ENCODE data around the gene ADCY10. TPM values are rescaled to one million over a fixed set of nuclear protein-coding genes. Genes with fewer than 3 reads are reported as not detected.
"Not testable (repeated sequence)": the region's sequence is repeated elsewhere in the genome, so short reads cannot be mapped to it uniquely, and the experiment has no call there.

ADCY10 gene
- total RNA-seq, 2 donors from 2014 or later: 0.33 to 0.48 TPM

DNA sequence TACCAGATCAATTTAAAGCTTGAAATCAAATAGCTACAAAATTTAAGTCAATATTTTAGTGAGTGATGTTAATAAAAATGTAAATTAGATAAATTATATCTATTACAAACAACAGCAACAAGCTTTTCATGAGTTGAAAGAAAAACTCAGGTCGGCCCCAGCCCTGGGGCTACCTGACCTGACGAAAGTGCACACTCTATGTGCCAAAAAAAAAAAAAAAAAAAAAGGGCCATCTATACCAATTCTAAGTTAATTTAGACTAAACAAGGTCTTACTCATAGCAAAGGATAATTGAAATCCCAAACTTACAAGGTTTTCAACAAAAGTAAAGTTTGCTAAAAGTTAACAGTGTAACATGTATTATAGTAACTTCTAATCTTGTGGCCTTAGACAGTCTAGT is 47.6 kb downstream of the ADCY10 start:
- not testable (repeated sequence) for ATAC-seq

DNA sequence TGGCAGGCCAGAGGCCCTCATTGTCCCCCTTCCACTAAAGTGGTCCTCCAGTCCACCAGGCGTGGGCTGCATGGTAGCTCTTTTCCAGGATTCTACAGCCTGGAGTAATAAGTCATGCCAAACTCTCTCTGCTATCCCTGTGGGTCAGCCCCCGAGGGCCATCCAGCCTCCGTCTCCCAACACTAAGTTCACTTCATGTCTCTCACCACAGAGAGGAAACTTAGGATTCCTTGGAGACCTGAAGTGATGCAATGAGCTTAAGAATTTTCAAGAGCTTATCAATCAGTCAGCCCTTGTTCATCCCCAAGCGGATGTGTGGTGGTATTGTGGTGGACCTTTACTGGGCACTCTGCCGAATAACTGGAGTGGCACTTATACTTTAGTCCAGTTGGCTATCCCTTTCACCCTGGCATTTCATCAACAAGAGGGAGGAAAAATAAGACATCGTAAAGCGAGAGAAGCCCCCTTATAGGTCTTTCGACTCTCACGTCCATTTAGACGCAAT is 48.1 kb downstream of the ADCY10 start:
- not testable (repeated sequence) for H3K4me3 Mint-ChIP-seq; ATAC-seq; H3K27me3 Mint-ChIP-seq; DNase-seq (ENCODE audit: low spot score); H3K27ac Mint-ChIP-seq; H3K9me3 Mint-ChIP-seq; H3K4me1 Mint-ChIP-seq (ENCODE audit: low read depth in 2 of 2); H3K36me3 Mint-ChIP-seq

More for the DNA sequence above, 47.6 kb downstream of the ADCY10 start:
- not testable (repeated sequence) for H3K27me3 Mint-ChIP-seq; H3K36me3 Mint-ChIP-seq; H3K4me3 Mint-ChIP-seq; H3K4me1 Mint-ChIP-seq (ENCODE audit: low read depth in 2 of 2); H3K27ac Mint-ChIP-seq; H3K9me3 Mint-ChIP-seq; DNase-seq (ENCODE audit: low spot score)

DNA sequence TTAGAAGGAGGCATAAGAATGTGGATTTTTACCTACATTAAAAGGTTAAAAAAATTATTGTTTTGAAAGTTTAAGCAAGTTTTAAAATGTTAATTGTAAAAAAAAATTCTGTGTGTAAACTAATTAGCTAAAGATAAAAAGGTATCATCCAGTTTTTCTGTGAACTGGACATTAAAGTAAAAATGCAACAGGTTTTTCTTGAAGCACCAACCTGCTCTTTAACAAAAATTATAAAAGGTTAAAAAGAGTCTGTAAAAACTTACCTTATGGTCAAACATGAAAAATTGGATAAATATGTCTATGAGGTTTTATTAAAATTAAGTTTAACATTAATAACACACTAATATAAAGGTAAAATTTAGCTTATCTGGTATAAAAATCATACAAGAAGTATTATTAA is 48.7 kb downstream of the ADCY10 start:
- not testable (repeated sequence) for H3K27ac Mint-ChIP-seq; ATAC-seq; H3K27me3 Mint-ChIP-seq; H3K4me1 Mint-ChIP-seq (ENCODE audit: low read depth in 2 of 2); H3K36me3 Mint-ChIP-seq; H3K9me3 Mint-ChIP-seq; DNase-seq (ENCODE audit: low spot score); H3K4me3 Mint-ChIP-seq

DNA sequence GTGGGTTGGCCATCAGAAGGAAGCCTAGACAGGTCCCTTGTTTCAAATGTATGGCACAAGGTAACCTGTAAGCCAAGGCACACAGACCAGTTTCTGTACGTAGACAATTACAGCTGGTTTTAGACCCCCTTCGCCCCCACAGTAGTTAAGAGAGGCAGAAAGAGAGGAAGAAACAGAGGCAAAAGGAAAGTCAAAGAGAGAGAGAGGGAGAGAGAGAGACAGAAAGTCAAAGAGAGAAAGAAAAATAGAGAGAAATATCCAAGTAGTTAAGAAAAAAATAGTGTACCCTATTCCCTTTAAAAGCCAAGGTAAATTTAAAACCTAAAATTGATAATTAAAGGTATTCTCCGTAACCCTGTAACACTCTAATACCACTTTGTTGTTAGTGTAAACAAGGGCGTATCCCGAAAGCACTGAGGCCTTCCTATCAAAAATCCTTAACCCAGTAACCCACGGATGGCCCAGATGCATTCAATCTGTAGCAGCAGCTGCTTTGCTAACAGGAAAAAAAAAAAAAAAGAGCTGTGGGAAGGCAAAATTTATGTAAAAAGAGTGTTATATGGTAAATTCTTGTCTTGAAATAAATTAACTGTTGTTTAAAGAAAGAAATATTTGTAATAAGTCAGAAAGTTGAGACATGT is 49.4 kb downstream of the ADCY10 start:
- Mint-ChIP-seq H3K4me1 (ENCODE audit: low read depth in 2 of 2) (no peaks in the 10 kb centered on the region), H3K27me3 (peaks cover 0 to 4% of the 10 kb centered on the region in 2 donors), H3K9me3 (no peaks in the 10 kb centered on the region), H3K36me3 (no peaks in the 10 kb centered on the region), H3K27ac (no peak overlapping the region), H3K4me3 (no peak overlapping the region)
- ATAC-seq: no peak
- DNase-seq (ENCODE audit: low spot score): no peak

DNA sequence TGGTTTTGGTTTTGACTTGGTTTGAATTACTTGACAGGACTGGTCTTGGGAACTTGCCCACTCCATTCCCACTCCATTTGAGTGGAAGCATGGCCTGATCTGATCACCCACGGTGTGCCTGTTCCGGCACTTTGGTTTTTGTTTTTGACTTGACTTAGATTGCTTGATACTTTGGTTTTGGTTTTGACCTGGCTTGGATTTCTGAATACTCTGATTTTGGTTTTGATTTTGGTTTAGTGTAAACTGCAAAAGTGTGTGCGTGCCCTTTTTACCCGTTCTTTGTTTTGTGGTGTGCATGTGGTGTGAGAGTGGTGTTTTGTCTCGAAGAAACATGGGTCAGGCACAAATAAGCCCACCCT is 50.0 kb downstream of the ADCY10 start:
- Mint-ChIP-seq H3K9me3 (no peaks in the 10 kb centered on the region), H3K4me1 (ENCODE audit: low read depth in 2 of 2) (no peaks in the 10 kb centered on the region), H3K27me3 (peaks cover 0 to 4% of the 10 kb centered on the region in 2 donors), H3K4me3 (no peak overlapping the region), H3K36me3 (no peaks in the 10 kb centered on the region), H3K27ac (no peak overlapping the region)
- no peak for ATAC-seq
- DNase-seq (ENCODE audit: low spot score): no peak

DNA sequence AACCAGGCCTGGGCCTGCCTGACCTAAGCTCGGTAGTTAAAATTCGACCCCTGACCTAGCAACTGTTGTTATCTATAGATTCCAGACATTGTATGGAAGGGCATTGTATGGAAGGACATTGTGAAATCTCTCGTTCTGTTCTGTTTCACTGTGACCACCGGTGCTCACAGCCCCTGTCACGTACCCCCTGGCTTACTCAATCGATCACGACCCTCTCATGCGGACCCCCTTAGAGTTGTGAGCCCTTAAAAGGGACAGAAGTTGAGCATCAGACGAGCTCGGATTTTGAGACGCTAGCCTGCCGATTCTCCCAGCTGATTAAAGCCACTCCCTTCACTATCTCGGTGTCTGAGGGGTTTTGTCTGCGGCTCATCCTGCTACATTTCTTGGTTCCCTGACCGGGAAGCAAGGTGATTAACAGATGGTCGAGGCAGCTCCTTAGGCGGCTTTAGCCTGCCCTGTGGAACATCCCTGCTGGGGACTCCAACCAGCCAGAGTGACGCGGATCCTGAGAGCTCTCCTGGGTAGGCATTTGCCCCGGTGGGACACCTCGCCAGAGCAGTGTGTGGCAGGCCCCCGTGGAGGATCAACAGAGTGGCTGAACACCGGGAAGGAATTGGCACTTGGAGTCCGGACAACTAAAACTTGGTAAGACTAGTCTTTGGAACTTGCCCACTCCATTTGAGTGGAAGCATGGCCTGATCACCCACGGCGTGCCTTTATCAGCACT is 50.6 kb downstream of the ADCY10 start:
- not testable (repeated sequence) for H3K9me3 Mint-ChIP-seq; H3K27me3 Mint-ChIP-seq; H3K27ac Mint-ChIP-seq; H3K4me1 Mint-ChIP-seq (ENCODE audit: low read depth in 2 of 2); ATAC-seq; H3K4me3 Mint-ChIP-seq; H3K36me3 Mint-ChIP-seq; DNase-seq (ENCODE audit: low spot score)

DNA sequence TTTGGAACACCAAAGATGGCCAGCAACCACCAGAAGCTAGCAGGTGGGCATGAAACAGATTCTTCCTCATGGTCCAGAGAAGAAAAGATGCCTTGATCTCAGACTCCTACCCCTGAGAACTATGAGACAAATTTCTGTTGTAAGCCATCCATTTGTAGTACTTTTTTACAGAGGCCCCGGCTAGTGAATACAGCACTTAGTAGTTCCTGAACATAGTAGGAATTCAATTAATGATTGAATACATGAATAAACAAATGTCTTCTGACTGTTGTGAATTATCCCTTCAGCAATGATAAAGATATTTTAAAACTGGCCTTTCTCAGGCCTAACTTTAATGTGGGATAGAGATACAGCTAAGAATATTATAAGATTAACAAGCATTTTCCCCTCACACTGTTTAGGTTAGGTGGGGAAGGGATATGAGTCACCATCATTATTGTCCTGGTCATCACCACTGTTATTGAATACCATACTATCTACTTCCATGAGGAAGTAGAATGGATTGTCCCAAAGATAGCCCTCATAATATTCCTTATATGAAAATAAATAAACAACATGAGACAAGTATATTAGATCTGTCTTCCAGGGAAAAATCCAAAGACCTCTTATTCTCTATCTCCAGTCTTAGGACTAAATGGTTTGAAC is 51.4 kb downstream of the ADCY10 start:
- Mint-ChIP-seq H3K9me3 (no peaks in the 10 kb centered on the region), H3K4me1 (ENCODE audit: low read depth in 2 of 2) (no peaks in the 10 kb centered on the region), H3K4me3 (no peak overlapping the region), H3K27ac (no peak overlapping the region), H3K27me3 (peaks cover 0 to 7% of the 10 kb centered on the region in 2 donors), H3K36me3 (no peaks in the 10 kb centered on the region)
- ATAC-seq (no peak), DNase-seq (ENCODE audit: low spot score) (no peak)

DNA sequence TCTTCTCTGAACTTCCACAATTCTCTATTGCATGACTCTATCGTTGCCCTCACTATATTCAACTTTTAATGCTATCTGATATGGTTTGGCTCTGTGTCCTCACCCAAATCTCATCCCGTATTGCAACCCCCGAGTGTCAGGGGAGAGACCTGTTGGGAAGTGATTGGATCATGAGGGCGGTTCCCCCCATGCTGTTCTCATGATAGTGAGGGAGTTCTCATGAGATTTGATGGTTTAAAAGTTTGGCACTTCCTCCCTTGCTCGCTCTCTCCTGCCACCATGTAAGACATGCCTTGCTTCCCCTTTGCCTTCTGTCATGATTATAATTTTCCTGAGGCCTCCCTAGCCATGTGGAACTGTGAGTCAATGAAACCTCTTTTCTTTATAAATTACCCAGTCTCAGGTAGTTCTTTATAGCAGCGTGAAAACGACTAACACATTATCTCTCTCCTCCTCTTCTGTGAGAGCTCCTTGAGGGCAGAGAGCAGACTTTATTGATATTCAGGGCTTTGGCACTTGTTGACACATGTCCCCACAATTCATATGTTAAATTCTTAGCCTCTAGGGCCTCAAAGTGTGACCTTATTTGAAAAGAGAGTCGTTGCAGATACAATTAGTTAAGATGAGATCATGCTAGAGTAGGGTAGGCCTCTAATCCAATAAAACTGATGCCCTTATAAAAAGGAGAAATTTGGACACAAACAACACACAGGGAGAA is 52.1 kb downstream of the ADCY10 start:
- H3K27ac Mint-ChIP-seq: no peak overlapping the region
- no peaks in the 10 kb centered on the region for H3K36me3 Mint-ChIP-seq
- no peaks in the 10 kb centered on the region for H3K9me3 Mint-ChIP-seq
- H3K4me3 Mint-ChIP-seq: no peak overlapping the region
- ATAC-seq (no peak), DNase-seq (ENCODE audit: low spot score) (no peak)
- H3K27me3 Mint-ChIP-seq: peaks cover 0 to 7% of the 10 kb centered on the region in 2 donors
- no peaks in the 10 kb centered on the region for H3K4me1 Mint-ChIP-seq (ENCODE audit: low read depth in 2 of 2)

DNA sequence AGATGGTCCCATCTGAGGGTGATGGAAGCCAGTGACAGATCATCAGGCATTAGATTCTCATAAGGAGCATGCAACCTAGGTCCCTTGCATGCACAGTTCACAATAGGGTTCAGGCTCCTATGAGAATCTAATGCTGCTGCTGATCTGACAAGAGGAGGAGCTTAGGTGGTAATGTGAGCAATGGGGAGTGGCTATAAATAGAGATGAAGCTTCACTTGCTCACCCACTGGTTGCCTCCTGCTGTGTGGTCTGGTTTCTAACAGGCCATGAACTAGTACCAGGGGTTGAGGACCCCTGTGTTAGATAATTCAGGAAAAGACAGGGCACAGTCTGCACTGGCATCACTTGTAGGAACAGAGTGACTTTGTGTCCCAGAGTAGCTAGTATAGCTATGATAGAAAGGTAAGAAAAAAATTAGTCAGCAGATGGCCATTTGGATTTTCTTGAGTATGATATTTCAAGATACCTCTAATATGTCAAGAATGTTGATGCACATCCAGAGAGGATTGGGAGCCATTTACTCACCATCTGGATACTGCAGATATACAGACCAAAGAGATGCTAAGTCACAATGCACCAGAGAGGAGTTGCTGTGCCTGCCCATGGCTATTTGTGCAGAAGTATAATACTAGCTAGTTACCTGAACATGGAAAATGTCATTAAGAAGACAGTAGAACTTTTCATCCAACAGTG is 53.6 kb downstream of the ADCY10 start:
- ATAC-seq (no peak), DNase-seq (ENCODE audit: low spot score) (no peak)
- Mint-ChIP-seq H3K4me3 (no peak overlapping the region), H3K9me3 (no peaks in the 10 kb centered on the region), H3K27me3 (peaks cover 0 to 10% of the 10 kb centered on the region in 2 donors), H3K36me3 (no peaks in the 10 kb centered on the region), H3K4me1 (ENCODE audit: low read depth in 2 of 2) (no peaks in the 10 kb centered on the region), H3K27ac (no peak overlapping the region)

DNA sequence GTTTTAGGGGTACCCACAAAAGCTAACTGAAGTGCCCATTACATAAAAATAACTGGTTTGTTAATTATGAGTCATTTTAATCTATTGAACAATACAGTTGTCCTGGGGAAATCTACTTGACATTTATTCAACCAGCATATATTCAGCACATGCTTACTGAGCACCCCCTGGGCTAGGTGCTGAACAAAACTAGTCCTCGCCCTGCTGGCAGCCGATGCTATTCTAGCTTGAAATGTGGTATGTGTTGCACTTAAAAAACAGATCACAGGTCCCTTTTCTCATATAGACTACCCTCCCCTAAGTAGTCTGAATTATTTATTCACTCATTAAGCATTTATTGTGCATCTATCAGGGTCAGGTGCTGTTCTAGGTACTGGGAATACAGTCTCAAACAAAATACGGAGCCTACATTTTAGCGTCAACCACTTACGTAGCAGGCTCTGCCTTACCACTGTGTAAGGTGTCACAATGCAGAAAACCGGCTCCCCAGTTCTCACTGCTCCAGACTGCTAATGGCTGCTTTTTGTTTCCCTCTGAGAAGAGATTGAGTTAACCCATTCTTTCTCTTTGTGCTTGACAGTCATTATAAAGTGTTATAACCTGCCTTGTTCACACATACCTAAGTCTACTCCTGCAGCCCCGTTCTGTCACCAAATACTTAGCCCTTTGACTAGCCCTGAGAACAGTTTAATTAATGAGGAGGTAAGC is 57.1 kb downstream of the ADCY10 start:
- ATAC-seq (no peak), DNase-seq (ENCODE audit: low spot score) (no peak)
- Mint-ChIP-seq H3K27ac (no peak overlapping the region), H3K27me3 (peaks cover 8 to 11% of the 10 kb centered on the region in 2 donors), H3K4me3 (no peak overlapping the region), H3K4me1 (ENCODE audit: low read depth in 2 of 2) (no peaks in the 10 kb centered on the region), H3K9me3 (no peaks in the 10 kb centered on the region), H3K36me3 (no peaks in the 10 kb centered on the region)

DNA sequence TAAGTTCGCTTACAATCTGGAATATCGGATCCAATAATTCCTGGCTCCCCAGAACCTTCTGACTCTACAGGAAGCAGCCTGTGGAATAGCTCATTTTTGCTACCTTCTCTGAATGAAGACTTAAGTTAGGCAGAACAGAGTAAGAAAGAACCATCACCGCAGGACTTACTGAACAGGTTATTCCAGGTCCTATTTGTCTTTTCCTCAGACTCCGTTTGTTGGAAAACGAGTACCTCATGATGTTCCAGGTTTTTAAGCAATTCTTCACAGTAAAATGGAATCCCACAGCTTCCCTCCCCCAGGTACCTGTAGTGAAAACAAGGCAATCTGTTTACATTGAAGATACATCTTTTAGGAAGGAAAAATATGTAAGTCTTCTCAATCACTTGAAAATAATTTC is 59.8 kb downstream of the ADCY10 start:
- Mint-ChIP-seq H3K4me1 (ENCODE audit: low read depth in 2 of 2) (peaks cover 0 to 2% of the 10 kb centered on the region in 2 donors), H3K27ac (no peak overlapping the region), H3K36me3 (no peaks in the 10 kb centered on the region), H3K4me3 (no peak overlapping the region), H3K27me3 (peaks cover 11 to 17% of the 10 kb centered on the region in 2 donors), H3K9me3 (no peaks in the 10 kb centered on the region)
- DNase-seq (ENCODE audit: low spot score) (no peak), ATAC-seq (no peak)

DNA sequence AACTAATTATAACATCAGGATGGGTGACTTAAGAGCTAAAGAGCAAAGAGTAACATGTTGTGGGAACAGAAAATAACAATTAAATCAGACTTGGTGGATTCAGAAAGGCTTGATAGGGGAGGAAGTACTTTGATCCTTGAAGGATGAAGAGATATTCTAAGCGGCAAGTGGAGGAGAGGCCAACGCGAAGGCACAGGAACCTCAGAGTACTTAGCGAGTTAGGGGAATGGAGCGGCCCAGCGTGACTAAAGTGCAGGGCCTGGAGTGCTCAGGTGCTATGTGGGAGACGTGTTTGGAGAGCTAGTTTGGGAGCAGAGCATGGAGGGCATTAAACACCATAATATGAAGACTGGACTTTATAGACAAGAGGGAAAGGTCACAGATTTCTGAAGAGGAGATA is 64.3 kb downstream of the ADCY10 start:
- Mint-ChIP-seq H3K9me3 (no peaks in the 10 kb centered on the region), H3K4me1 (ENCODE audit: low read depth in 2 of 2) (peaks cover 0 to 2% of the 10 kb centered on the region in 2 donors), H3K27me3 (peaks cover 6 to 17% of the 10 kb centered on the region in 2 donors), H3K36me3 (no peaks in the 10 kb centered on the region), H3K4me3 (no peak overlapping the region), H3K27ac (no peak overlapping the region)
- DNase-seq (ENCODE audit: low spot score): no peak
- no peak for ATAC-seq

DNA sequence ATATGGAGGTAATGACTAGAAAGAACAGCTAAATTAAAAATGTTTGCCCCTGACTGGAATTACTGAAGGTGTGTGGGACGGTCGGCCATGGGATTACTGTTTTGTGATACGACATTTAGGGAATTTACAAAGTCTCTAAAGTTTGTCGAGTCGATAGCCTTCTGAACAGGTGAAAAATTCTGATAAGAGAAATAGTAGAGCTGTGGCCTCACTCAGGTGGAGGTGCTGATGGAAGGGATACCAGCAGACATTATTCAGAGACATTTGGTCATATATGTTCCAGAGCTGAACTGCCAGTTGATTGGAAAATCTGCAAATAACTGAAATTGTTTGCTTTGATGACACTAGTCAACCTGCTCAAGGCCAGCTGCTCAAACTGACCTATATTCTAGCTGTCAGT is 71.1 kb downstream of the ADCY10 start:
- Mint-ChIP-seq H3K4me1 (ENCODE audit: low read depth in 2 of 2) (peaks cover 0 to 7% of the 10 kb centered on the region in 2 donors), H3K27me3 (peaks cover 8 to 12% of the 10 kb centered on the region in 2 donors), H3K4me3 (no peak overlapping the region), H3K9me3 (no peaks in the 10 kb centered on the region), H3K27ac (no peak overlapping the region), H3K36me3 (no peaks in the 10 kb centered on the region)
- DNase-seq (ENCODE audit: low spot score) (no peak), ATAC-seq (no peak)

Data from natural killer cell treated with Interleukin-12 subunit alpha and Interleukin-12 subunit beta and Interleukin-15 and Interleukin-18, amount 100 ng/mL, for 72 hours (primary cell).